ENCODE results near the gene VPS13D. TPM values are rescaled to one million over a fixed set of nuclear protein-coding genes. Genes with fewer than 3 reads are reported as not detected.
"Not testable (repeated sequence)": the region's sequence is repeated elsewhere in the genome, so short reads cannot be mapped to it uniquely, and the experiment has no call there.

The VPS13D gene
- total RNA-seq, 1 donor from 2014 or later, result 88.9 TPM

GRCh38 chr1:12518931-12519692, 289.3 kb downstream of the VPS13D start:
- Histone ChIP-seq H3K4me3 (peak overlapping the region in 1 of 2 donors; percentile 14), H3K27me3 (no peaks in the 10 kb centered on the region), H3K27ac (peak overlapping the region; percentile 57), H3K9me3 (no peaks in the 10 kb centered on the region), H3K36me3 (peaks cover 0 to 3% of the 10 kb centered on the region in 2 donors), H3K4me1 (peaks cover 28% of the 10 kb centered on the region)
- TF ChIP-seq POLR2A (IDR thresholded peaks at IDR 0.05) (no peak), POLR2AphosphoS5 (IDR thresholded peaks at IDR 0.05; ENCODE audit: insufficient read depth in 1 of 2, low read depth in 1 of 2) (peak in 1 of 2 donors; percentile 73)
- intact Hi-C loops (cut with DNase I), result no loop called here
- DNase-seq (ENCODE audit: extremely low spot score in 2 of 2), result peak in 1 of 2 donors; percentile 97

- DNase-seq (ENCODE audit: extremely low spot score in 2 of 2), result no peak
- Histone ChIP-seq H3K4me3 (peak overlapping the region in 1 of 2 donors; percentile 14), H3K36me3 (peaks cover 0 to 1% of the 10 kb centered on the region in 2 donors), H3K27me3 (no peaks in the 10 kb centered on the region), H3K4me1 (peaks cover 28% of the 10 kb centered on the region), H3K27ac (peak overlapping the region; percentile 57), H3K9me3 (no peaks in the 10 kb centered on the region)
- intact Hi-C loops (cut with DNase I), result no loop called here
- TF ChIP-seq CTCF (IDR thresholded peaks at IDR 0.05), result no peak
- no peak for TF ChIP-seq POLR2AphosphoS5 (IDR thresholded peaks at IDR 0.05; ENCODE audit: insufficient read depth in 1 of 2, low read depth in 1 of 2)
- no peak for TF ChIP-seq POLR2A (IDR thresholded peaks at IDR 0.05)
Measured at GRCh38 chr1:12519693-12520364, 290.0 kb downstream of the VPS13D start.

- Histone ChIP-seq H3K4me3 (no peak overlapping the region), H3K4me1 (peaks cover 34% of the 10 kb centered on the region), H3K27me3 (no peaks in the 10 kb centered on the region), H3K9me3 (no peaks in the 10 kb centered on the region), H3K27ac (peak overlapping the region; percentile 14), H3K36me3 (no peaks in the 10 kb centered on the region)
- DNase-seq (ENCODE audit: extremely low spot score in 2 of 2), result no peak
- intact Hi-C loops (cut with DNase I), result no loop called here
- no peak for TF ChIP-seq POLR2AphosphoS5 (IDR thresholded peaks at IDR 0.05; ENCODE audit: insufficient read depth in 1 of 2, low read depth in 1 of 2)
- TF ChIP-seq CTCF (IDR thresholded peaks at IDR 0.05), result no peak
- no peak for TF ChIP-seq POLR2A (IDR thresholded peaks at IDR 0.05)
Measured at GRCh38 chr1:12521096-12521495, 291.3 kb downstream of the VPS13D start.

GRCh38 chr1:12522780-12523179, 292.9 kb downstream of the VPS13D start:
- DNase-seq (ENCODE audit: extremely low spot score in 2 of 2); intact Hi-C loops (cut with DNase I): not testable (repeated sequence)
- peaks cover 44% of the 10 kb centered on the region for H3K4me1 ChIP-seq

GRCh38 chr1:12524266-12524665, 294.4 kb downstream of the VPS13D start:
- no peaks in the 10 kb centered on the region for H3K9me3 ChIP-seq
- peaks cover 47% of the 10 kb centered on the region for H3K4me1 ChIP-seq
- H3K4me3 ChIP-seq, result no peak overlapping the region
- no peak for TF ChIP-seq CTCF (IDR thresholded peaks at IDR 0.05)
- TF ChIP-seq POLR2AphosphoS5 (IDR thresholded peaks at IDR 0.05; ENCODE audit: insufficient read depth in 1 of 2, low read depth in 1 of 2), result no peak
- no peak for TF ChIP-seq POLR2A (IDR thresholded peaks at IDR 0.05)
- intact Hi-C loops (cut with DNase I), result no loop called here
- no peak for DNase-seq (ENCODE audit: extremely low spot score in 2 of 2)
- no peak overlapping the region for H3K27ac ChIP-seq
- H3K36me3 ChIP-seq, result no peaks in the 10 kb centered on the region
- no peaks in the 10 kb centered on the region for H3K27me3 ChIP-seq

More at GRCh38 chr1:12522780-12523179, 292.9 kb downstream of the VPS13D start:
- not testable (repeated sequence) for H3K27me3 ChIP-seq, H3K36me3 ChIP-seq, H3K4me3 ChIP-seq, H3K9me3 ChIP-seq, H3K27ac ChIP-seq

Data from vagina (tissue), 2 donors.